Thymus (tissue), 11 donors: ENCODE results near the gene SH3PXD2A. TPM values are rescaled to one million over a fixed set of nuclear protein-coding genes. Genes with fewer than 3 reads are reported as not detected.

ENCODE experiments used
- DNase-seq, 9 donors: peaks; one replicate each; pipeline ENCODE4 v3.0.0-alpha.2; 2013; ENCODE audit warnings: low spot score in 9 of 9, low read depth in 6 of 9, missing footprints in 1 of 9
- H3K27ac ChIP-seq, 2 donors: one replicate each; pipeline ENCODE4 v1.5.1; 2013; ENCODE audit warnings: control low read depth in 1 of 2, low read depth in 1 of 2, low read length in 1 of 2, mild to moderate bottlenecking in 1 of 2, moderate library complexity in 1 of 2
- H3K27me3 ChIP-seq, 2 donors: one replicate each; pipeline ENCODE4 v1.5.1; 2013; ENCODE audit warnings: low read length in 1 of 2; ENCODE audit not compliant: control insufficient read depth in 2 of 2, insufficient read depth in 1 of 2
- H3K36me3 ChIP-seq, 2 donors: one replicate each; pipeline ENCODE4 v1.5.1; 2013; ENCODE audit warnings: low read length in 1 of 2, mild to moderate bottlenecking in 1 of 2, moderate library complexity in 1 of 2; ENCODE audit not compliant: control insufficient read depth in 2 of 2, insufficient read depth in 2 of 2
- H3K4me1 ChIP-seq, 2 donors: one replicate each; pipeline ENCODE4 v1.5.1; 2013; ENCODE audit warnings: low read length in 2 of 2; ENCODE audit not compliant: control insufficient read depth in 2 of 2, insufficient read depth in 2 of 2
- H3K4me3 ChIP-seq, 2 donors: one replicate each; pipeline ENCODE4 v1.5.1; 2013; ENCODE audit warnings: low read length in 2 of 2, control low read depth in 1 of 2, mild to moderate bottlenecking in 1 of 2
- H3K9me3 ChIP-seq, 2 donors: one replicate each; pipeline ENCODE4 v1.5.1; 2013; ENCODE audit warnings: low read length in 1 of 2, mild to moderate bottlenecking in 1 of 2; ENCODE audit not compliant: control insufficient read depth in 2 of 2, insufficient read depth in 1 of 2
- WGBS: extraction: QIAGEN DNeasy Blood & Tissue Kit; methylation state at CpG from one replicate; pipeline ENCODE4 v1.1.7; 2013; 5-methylcytosine and 5-hydroxymethylcytosine counted together
- polyA plus RNA-seq: library from polyadenylated mRNA; stranded (reverse); fragments of 200-250 nt; gene quantifications from one replicate; pipeline ENCODE4 v1.2.3, GENCODE V29; 2013
- total RNA-seq: library from RNA; stranded (reverse); fragments of 120-200 nt; gene quantifications from one replicate; pipeline ENCODE4 v1.2.4, GENCODE V29; 2013
- donor health status: healthy.

Gene SH3PXD2A
- total and polyA plus RNA-seq, 2 donors: 3.8 to 9.5 TPM

DNA sequence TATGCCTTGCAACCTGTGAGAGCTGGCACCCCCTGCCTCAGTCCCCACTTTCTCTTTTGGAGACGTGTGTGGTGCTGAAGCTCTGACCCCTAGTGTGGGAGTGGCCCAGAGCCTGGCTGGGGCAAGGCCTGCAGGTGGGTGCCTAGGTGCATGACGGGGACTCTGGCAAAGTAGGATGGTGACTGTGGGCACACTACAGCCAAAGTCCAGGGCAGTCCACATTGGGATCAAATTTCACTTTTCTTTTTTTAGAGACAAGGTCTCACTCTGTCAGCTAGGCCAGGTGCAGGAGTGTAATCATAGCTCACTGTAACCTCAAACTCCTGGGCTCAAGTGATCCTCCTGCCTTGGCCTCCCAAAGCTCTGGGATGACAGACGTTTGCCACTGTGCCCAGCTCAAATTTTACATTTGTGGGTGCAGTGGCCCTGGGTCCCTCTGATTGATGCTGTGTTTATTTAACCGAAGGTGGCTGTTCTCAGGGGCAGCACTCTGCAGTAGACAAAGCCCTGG lies 309.6 kb downstream of the SH3PXD2A start:
- Histone ChIP-seq H3K27me3 (no peaks in the 10 kb centered on the region), H3K4me3 (no peak overlapping the region), H3K36me3 (no peaks in the 10 kb centered on the region), H3K27ac (no peak overlapping the region), H3K4me1 (peaks cover 5 to 11% of the 10 kb centered on the region in 2 donors), H3K9me3 (no peaks in the 10 kb centered on the region)
- DNase-seq: no peak
- 90% methylated on average over 4 of the region's 4 CpGs for WGBS

DNA sequence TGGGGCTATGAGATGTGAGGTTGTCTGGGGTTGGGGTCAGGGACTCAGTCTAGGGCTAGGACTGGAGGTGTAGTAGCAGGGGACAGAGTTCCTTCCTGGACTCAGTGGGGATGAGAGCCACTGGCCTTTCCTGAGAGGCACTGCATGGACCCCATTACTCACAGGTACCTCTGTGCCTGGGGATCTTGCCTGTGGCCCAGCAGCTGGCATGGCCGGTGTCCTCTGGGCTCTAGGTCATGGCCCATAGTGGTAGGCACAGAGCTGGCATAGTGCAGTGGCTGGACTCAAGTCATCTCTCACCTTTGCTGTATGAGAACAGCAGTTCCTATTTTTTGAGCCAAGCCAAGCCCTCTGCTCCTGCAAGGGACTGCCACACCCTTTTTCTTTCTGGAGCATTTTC lies 310.0 kb downstream of the SH3PXD2A start:
- 100% methylated on average over 1 of the region's 1 CpG for WGBS
- Histone ChIP-seq H3K4me3 (no peak overlapping the region), H3K27me3 (no peaks in the 10 kb centered on the region), H3K9me3 (no peaks in the 10 kb centered on the region), H3K36me3 (no peaks in the 10 kb centered on the region), H3K4me1 (peaks cover 5 to 11% of the 10 kb centered on the region in 2 donors), H3K27ac (no peak overlapping the region)
- no peak for DNase-seq

DNA sequence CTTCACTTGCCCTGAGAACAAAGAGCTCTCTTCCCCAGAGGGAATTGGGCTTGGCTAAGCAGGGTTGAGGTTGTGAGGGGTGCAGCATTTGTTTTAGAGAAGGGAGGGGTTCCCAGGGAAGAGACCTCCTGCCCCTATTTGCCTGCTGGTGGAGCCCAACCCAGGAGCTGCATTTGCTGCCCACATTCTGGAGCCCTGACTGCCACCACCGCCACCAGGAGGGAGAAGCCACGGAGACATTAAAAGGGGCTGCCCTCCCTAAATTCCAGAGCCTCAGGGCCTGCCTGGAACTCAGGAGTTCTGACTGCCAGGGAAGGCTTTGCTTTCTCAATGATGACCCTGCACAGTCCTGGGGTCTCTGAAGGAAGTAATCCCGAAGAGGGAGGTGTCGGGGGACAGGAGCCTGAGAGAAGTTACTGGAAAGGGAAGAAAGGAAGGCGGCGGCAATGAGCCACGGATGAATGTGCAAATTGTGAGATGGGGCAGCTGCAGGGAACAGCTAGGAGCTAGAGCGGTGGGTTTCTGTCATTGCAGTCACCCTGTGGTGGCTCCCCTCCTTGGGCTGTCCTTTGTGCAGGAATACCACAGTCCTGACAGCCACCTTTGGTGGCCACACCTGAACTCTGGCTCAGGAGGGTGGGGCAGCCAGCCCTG lies 310.6 kb downstream of the SH3PXD2A start:
- Histone ChIP-seq H3K27me3 (no peaks in the 10 kb centered on the region), H3K36me3 (no peaks in the 10 kb centered on the region), H3K4me3 (no peak overlapping the region), H3K27ac (no peak overlapping the region), H3K4me1 (peaks cover 5 to 11% of the 10 kb centered on the region in 2 donors), H3K9me3 (no peaks in the 10 kb centered on the region)
- no peak for DNase-seq
- 95% methylated on average over 8 of the region's 8 CpGs for WGBS

Other genes with a start within 250 kb of the SH3PXD2A start
- 34.8 TPM for gene STN1, start 62.6 kb upstream of the SH3PXD2A start, total RNA-seq
- gene STN1, start 62.6 kb upstream of the SH3PXD2A start, polyA plus RNA-seq: 25.0 TPM
- 33.5 TPM for gene SLK, start 111.6 kb upstream of the SH3PXD2A start, total RNA-seq
- gene SLK, start 111.6 kb upstream of the SH3PXD2A start, polyA plus RNA-seq: 16.9 TPM
- 75.3 TPM for gene COL17A1, start 230.3 kb upstream of the SH3PXD2A start, total RNA-seq
- gene COL17A1, start 230.3 kb upstream of the SH3PXD2A start, polyA plus RNA-seq: 268 TPM